Measurements from ENCODE around the gene LIMCH1. TPM values are rescaled to one million over a fixed set of nuclear protein-coding genes. Genes with fewer than 3 reads are reported as not detected.
A peak's percentile ranks its signal among the peaks of the same experiment; 100 is the strongest.

The LIMCH1 gene
- total and polyA plus RNA-seq, 7 donors, result 14.2 to 279 (median 169) TPM

GRCh38 chr4:41575665-41576064, 37.7 kb downstream of the LIMCH1 start:
- TF ChIP-seq, protein P1, sequence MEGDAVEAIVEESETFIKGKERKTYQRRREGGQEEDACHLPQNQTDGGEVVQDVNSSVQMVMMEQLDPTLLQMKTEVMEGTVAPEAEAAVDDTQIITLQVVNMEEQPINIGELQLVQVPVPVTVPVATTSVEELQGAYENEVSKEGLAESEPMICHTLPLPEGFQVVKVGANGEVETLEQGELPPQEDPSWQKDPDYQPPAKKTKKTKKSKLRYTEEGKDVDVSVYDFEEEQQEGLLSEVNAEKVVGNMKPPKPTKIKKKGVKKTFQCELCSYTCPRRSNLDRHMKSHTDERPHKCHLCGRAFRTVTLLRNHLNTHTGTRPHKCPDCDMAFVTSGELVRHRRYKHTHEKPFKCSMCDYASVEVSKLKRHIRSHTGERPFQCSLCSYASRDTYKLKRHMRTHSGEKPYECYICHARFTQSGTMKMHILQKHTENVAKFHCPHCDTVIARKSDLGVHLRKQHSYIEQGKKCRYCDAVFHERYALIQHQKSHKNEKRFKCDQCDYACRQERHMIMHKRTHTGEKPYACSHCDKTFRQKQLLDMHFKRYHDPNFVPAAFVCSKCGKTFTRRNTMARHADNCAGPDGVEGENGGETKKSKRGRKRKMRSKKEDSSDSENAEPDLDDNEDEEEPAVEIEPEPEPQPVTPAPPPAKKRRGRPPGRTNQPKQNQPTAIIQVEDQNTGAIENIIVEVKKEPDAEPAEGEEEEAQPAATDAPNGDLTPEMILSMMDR (IDR thresholded peaks at IDR 0.05), result no peak
- DNase-seq (no peak), ATAC-seq (no peak)
- no peaks in the 10 kb centered on the region for H3K9me3 ChIP-seq
- 97 to 100% (median 100%) methylated on average over 1 of the region's 1 CpG for WGBS, 3 donors
- peaks cover 64% of the 10 kb centered on the region for H3K4me1 ChIP-seq
- H3K4me3 ChIP-seq, result no peak overlapping the region
- H3K27me3 ChIP-seq (ENCODE audit: insufficient read depth in 3 of 3, low read length in 2 of 3), result no peaks in the 10 kb centered on the region
- intact Hi-C loops (cut with DNase I), result no loop called here
- peak overlapping the region; percentile 15 for H3K27ac ChIP-seq
- no peaks in the 10 kb centered on the region for H3K36me3 ChIP-seq (ENCODE audit: insufficient read depth in 1 of 2, low read depth in 1 of 2)

DNA sequence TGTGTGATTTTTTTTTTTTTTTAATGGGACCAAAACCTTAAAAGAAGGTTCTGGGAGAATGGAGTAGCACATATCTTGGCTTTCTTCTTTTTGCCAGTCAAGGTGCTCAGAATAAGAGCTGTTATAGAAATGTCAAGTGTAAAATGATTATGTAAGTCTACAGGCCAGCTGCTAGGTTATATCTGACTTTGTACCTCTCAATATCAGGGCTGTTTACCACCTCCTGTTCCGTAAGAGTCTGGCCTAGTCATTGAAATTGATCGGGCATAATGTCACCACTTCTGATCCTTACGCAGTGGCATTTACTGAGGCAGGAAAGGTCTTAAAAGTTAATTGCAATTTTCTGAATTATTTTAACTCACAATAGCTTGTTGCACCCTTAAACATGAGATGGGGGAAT, 41.1 kb downstream of the LIMCH1 start:
- Histone ChIP-seq H3K27me3 (ENCODE audit: insufficient read depth in 3 of 3, low read length in 2 of 3) (no peaks in the 10 kb centered on the region), H3K36me3 (ENCODE audit: insufficient read depth in 1 of 2, low read depth in 1 of 2) (no peaks in the 10 kb centered on the region), H3K27ac (peak overlapping the region; percentile 70), H3K4me1 (peaks cover 40% of the 10 kb centered on the region), H3K9me3 (no peaks in the 10 kb centered on the region), H3K4me3 (no peak overlapping the region)
- no peak for DNase-seq
- peak; percentile 72 to 83 (median 79) for ATAC-seq
- intact Hi-C loops (cut with DNase I), result no loop called here
- 39 to 60% (median 41%) methylated on average over 3 of the region's 3 CpGs for WGBS, 3 donors
- TF ChIP-seq, protein P1 (IDR thresholded peaks at IDR 0.05), result no peak

GRCh38 chr4:41579526-41579925, 41.6 kb downstream of the LIMCH1 start:
- Histone ChIP-seq H3K36me3 (ENCODE audit: insufficient read depth in 1 of 2, low read depth in 1 of 2) (no peaks in the 10 kb centered on the region), H3K4me1 (peaks cover 36% of the 10 kb centered on the region), H3K4me3 (no peak overlapping the region), H3K27me3 (ENCODE audit: insufficient read depth in 3 of 3, low read length in 2 of 3) (no peaks in the 10 kb centered on the region), H3K9me3 (no peaks in the 10 kb centered on the region), H3K27ac (peak overlapping the region; percentile 70)
- 52 to 75% (median 64%) methylated on average over 5 of the region's 5 CpGs for WGBS, 3 donors
- ATAC-seq (peak; percentile 23 to 45 (median 34)), DNase-seq (no peak)
- TF ChIP-seq, protein P1 (IDR thresholded peaks at IDR 0.05), result no peak
- intact Hi-C loops (cut with DNase I), result no loop called here

- ATAC-seq (peak; percentile 34 to 65 (median 50)), DNase-seq (no peak)
- intact Hi-C loops (cut with DNase I), result no loop called here
- TF ChIP-seq, protein P1 (IDR thresholded peaks at IDR 0.05), result no peak
- H3K4me1 ChIP-seq, result peaks cover 33% of the 10 kb centered on the region
- H3K27ac ChIP-seq, result peak overlapping the region; percentile 70
- no peaks in the 10 kb centered on the region for H3K36me3 ChIP-seq (ENCODE audit: insufficient read depth in 1 of 2, low read depth in 1 of 2)
- H3K4me3 ChIP-seq, result no peak overlapping the region
- no peaks in the 10 kb centered on the region for H3K27me3 ChIP-seq (ENCODE audit: insufficient read depth in 3 of 3, low read length in 2 of 3)
- H3K9me3 ChIP-seq, result no peaks in the 10 kb centered on the region
- 28 to 61% (median 30%) methylated on average over 4 of the region's 4 CpGs for WGBS, 3 donors
Observed at GRCh38 chr4:41580007-41580406, 42.0 kb downstream of the LIMCH1 start.

DNA sequence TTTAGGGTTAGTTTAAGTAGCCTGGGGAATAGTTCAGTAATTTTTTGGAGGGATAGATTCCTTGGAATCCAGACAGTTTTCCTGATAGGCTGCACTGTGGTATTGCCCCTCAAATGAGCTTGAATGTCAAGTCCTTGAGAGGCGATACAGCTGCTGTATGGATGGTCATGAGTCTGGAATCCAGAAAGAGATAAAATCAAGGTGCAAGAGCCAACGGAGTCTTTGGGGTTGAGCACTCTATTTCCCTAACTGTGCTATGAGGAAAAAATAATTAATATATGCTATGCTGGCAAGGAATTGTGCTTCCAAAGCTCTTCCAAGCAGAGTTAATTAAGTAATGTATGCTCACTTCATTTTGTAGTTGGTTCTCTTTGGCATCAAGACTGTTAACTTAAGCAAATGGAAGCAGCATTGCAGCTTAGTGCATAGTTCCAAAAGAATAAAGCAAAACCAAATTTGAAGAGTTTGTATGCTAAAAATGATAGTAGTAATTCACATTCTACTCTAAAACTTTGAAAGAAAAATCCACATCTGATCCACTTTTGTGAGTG, 48.8 kb downstream of the LIMCH1 start:
- ATAC-seq (no peak), DNase-seq (no peak)
- WGBS, 3 donors, result 77 to 91% (median 81%) methylated on average over 2 of the region's 2 CpGs
- TF ChIP-seq, protein P1 (IDR thresholded peaks at IDR 0.05), result no peak
- H3K4me1 ChIP-seq, result peaks cover 17% of the 10 kb centered on the region
- H3K27me3 ChIP-seq (ENCODE audit: insufficient read depth in 3 of 3, low read length in 2 of 3), result no peaks in the 10 kb centered on the region
- intact Hi-C loops (cut with DNase I), result no loop called here
- H3K4me3 ChIP-seq, result no peak overlapping the region
- H3K27ac ChIP-seq, result no peak overlapping the region
- H3K36me3 ChIP-seq (ENCODE audit: insufficient read depth in 1 of 2, low read depth in 1 of 2), result no peaks in the 10 kb centered on the region
- no peaks in the 10 kb centered on the region for H3K9me3 ChIP-seq

All from psoas muscle (tissue), 8 donors.